HCT116 (cell line): ENCODE measurements around the gene DCTN1. TPM values are rescaled to one million over a fixed set of nuclear protein-coding genes. Genes with fewer than 3 reads are reported as not detected.

Source experiments
- ATAC-seq: fragments of 200-7000 bp; cut with Tn5 transposase; 2 replicates; pipeline ENCODE4 v1.9.1; 2020; ENCODE audit warnings: mild to moderate bottlenecking, moderate library complexity
- BruUV-seq: library from RNA; stranded (reverse); fragments of 400-500 nt; replicated peaks from 2 replicates; lab custom pipeline; 2021; lab: Mats Ljungman, UMichigan
- CTCF ChIA-PET: fragments of 300-600 bp; sonication (Branson Sonifier 250); formaldehyde crosslinking; loops from one replicate; lab custom pipeline; 2021; ENCODE audit warnings: antibody characterized with exemption; lab: Charles Lee
- POLR2A ChIA-PET: fragments of 300-600, 350-600 bp; sonication (Branson Sonifier 250); formaldehyde crosslinking; loops from one replicate; lab custom pipeline; 2021; ENCODE audit warnings: antibody characterized with exemption; lab: Charles Lee
- RAD21 ChIA-PET, 2 experiments: fragments of 300-600 bp; sonication (Branson Sonifier 250); formaldehyde crosslinking; loops; one replicate each; lab custom pipeline; 2023; ENCODE audit warnings: low total read pairs in 2 of 2; ENCODE audit not compliant: uncharacterized antibody in 2 of 2, unreplicated experiment in 2 of 2, low non-redundant PET in 1 of 2; lab: Charles Lee
- DNase-seq: peaks from one replicate; pipeline ENCODE4 v3.0.0-alpha.2; 2010; ENCODE audit warnings: low read depth, low spot score
- H2AFZ ChIP-seq: fragments of 200-600 bp; shearing (Covaris generic), sonication (generic); 2 replicates; pipeline ENCODE4 v1.6.1; 2017; ENCODE audit warnings: low read depth, mixed run types, mixed read lengths, antibody characterized with exemption, low read length; ENCODE audit not compliant: poor library complexity, severe bottlenecking
- H3K27ac ChIP-seq: 2 replicates; pipeline ENCODE4 v1.5.1; 2012; ENCODE audit warnings: low read depth, low read length
- H3K27me3 ChIP-seq: fragments of 200-600 bp; sonication (generic); 2 replicates; pipeline ENCODE4 v1.6.1; 2016; ENCODE audit warnings: mixed run types, low read length, mixed read lengths; ENCODE audit not compliant: insufficient read depth
- H3K36me3 ChIP-seq, 2 experiments: fragments of 200-500 bp in 1 of 2; fragments of 200-600 bp in 1 of 2; sonication (Bioruptor generic) in 1 of 2; sonication (generic) in 1 of 2; 2 replicates each; pipeline versions ENCODE4 v1.5.1 to v1.6.1; 2014 to 2016; ENCODE audit warnings: low read length in 2 of 2, inconsistent platforms in 1 of 2, mixed read lengths in 1 of 2, mixed run types in 1 of 2; ENCODE audit not compliant: insufficient read depth in 2 of 2, control insufficient read depth in 1 of 2
- H3K4me1 ChIP-seq, 2 experiments: fragments of 200-600 bp in 1 of 2; sonication (generic) in 1 of 2; 2 replicates each; pipeline versions ENCODE4 v1.5.1 to v1.6.1; 2012 to 2017; ENCODE audit warnings: low read length in 2 of 2, inconsistent platforms in 1 of 2, mild to moderate bottlenecking in 1 of 2, mixed read lengths in 1 of 2, mixed run types in 1 of 2, moderate library complexity in 1 of 2; ENCODE audit not compliant: insufficient read depth in 2 of 2, control insufficient read depth in 1 of 2
- H3K4me2 ChIP-seq: fragments of 200-600 bp; sonication (generic); 2 replicates; pipeline ENCODE4 v1.6.1; 2017; ENCODE audit warnings: mixed run types, low read length, mixed read lengths
- H3K4me3 ChIP-seq, 2 experiments: fragments of 200-600 bp in 1 of 2; sonication (generic) in 1 of 2; replicated peaks in 1 of 2; 2 replicates each; pipeline ENCODE4 v1.5.1; 2011 to 2016; ENCODE audit warnings: low read length in 2 of 2, control low read depth in 1 of 2, low read depth in 1 of 2, mild to moderate bottlenecking in 1 of 2, mixed read lengths in 1 of 2, mixed run types in 1 of 2
- H3K79me2 ChIP-seq: fragments of 200-600 bp; sonication (generic); 2 replicates; pipeline ENCODE4 v1.6.1; 2017; ENCODE audit warnings: mild to moderate bottlenecking, mixed run types, low read length, moderate library complexity, mixed read lengths; ENCODE audit not compliant: insufficient read depth
- H3K9ac ChIP-seq: fragments of 200-600 bp; sonication (generic); 2 replicates; pipeline ENCODE4 v1.6.1; 2016; ENCODE audit warnings: low read length, mixed read lengths
- H3K9me2 ChIP-seq: fragments of 200-600 bp; sonication (generic), shearing (Covaris generic); 2 replicates; pipeline ENCODE4 v1.6.1; 2017; ENCODE audit warnings: mixed run types, mild to moderate bottlenecking, moderate library complexity; ENCODE audit not compliant: insufficient read depth
- H3K9me3 ChIP-seq, 2 experiments: fragments of 200-500 bp in 1 of 2; fragments of 200-600 bp in 1 of 2; sonication (Bioruptor generic) in 1 of 2; sonication (generic) in 1 of 2; 2 replicates each; pipeline ENCODE4 v1.6.1; 2014 to 2017; ENCODE audit warnings: low read length in 2 of 2, mixed read lengths in 2 of 2, inconsistent platforms in 1 of 2, low read depth in 1 of 2, mild to moderate bottlenecking in 1 of 2, mixed run types in 1 of 2, moderate library complexity in 1 of 2; ENCODE audit not compliant: control insufficient read depth in 1 of 2, insufficient read depth in 1 of 2
- H4K20me1 ChIP-seq: fragments of 200-600 bp; sonication (generic), shearing (Covaris generic); 2 replicates; pipeline ENCODE4 v1.6.1; 2017; ENCODE audit warnings: mixed run types, mild to moderate bottlenecking, moderate library complexity; ENCODE audit not compliant: insufficient read depth
- ATF3 ChIP-seq: IDR thresholded peaks from 2 replicates; pipeline ENCODE4 v1.6.1; 2012
- CBX3 ChIP-seq: IDR thresholded peaks from 2 replicates; pipeline ENCODE4 v1.6.1; 2012; ENCODE audit warnings: low read depth
- CEBPB ChIP-seq: IDR thresholded peaks from 2 replicates; pipeline ENCODE4 v1.6.1; 2012; ENCODE audit warnings: low read depth
- CTCF ChIP-seq, 3 experiments: fragments of 200-600 bp in 1 of 3; sonication (generic) in 1 of 3; IDR thresholded peaks in 2 of 3; conservative IDR thresholded peaks in 1 of 3; 2 replicates each; pipeline ENCODE4 v1.5.1; 2012 to 2017; ENCODE audit warnings: low read depth in 2 of 3, low read length in 2 of 3, antibody characterized with exemption in 1 of 3, borderline replicate concordance in 1 of 3, control low read depth in 1 of 3, mild to moderate bottlenecking in 1 of 3, mixed read lengths in 1 of 3, mixed run types in 1 of 3, moderate library complexity in 1 of 3; ENCODE audit not compliant: insufficient read depth in 1 of 3
- EGR1 ChIP-seq: IDR thresholded peaks from 2 replicates; pipeline ENCODE4 v1.6.1; 2012; ENCODE audit warnings: low read depth
- ELF1 ChIP-seq: IDR thresholded peaks from 2 replicates; pipeline ENCODE4 v1.6.1; 2012; ENCODE audit warnings: low read depth, borderline replicate concordance
- EZH2 ChIP-seq: fragments of 200-600 bp; sonication (generic); IDR thresholded peaks from 2 replicates; pipeline ENCODE4 v1.6.1; 2017; ENCODE audit warnings: antibody characterized with exemption, mixed run types
- JUND ChIP-seq: IDR thresholded peaks from 2 replicates; pipeline ENCODE4 v1.6.1; 2012
- MAX ChIP-seq: IDR thresholded peaks from 2 replicates; pipeline ENCODE4 v1.6.1; 2012
- POLR2A ChIP-seq: IDR thresholded peaks from 2 replicates; pipeline ENCODE4 v1.7.0; 2011; ENCODE audit warnings: borderline replicate concordance; ENCODE audit not compliant: insufficient read depth, insufficient read length; ENCODE audit errors: extremely low read depth
- POLR2AphosphoS5 ChIP-seq: IDR thresholded peaks from 2 replicates; pipeline ENCODE4 v1.6.1; 2011; ENCODE audit warnings: mild to moderate bottlenecking, low read depth, low read length, moderate library complexity
- RAD21 ChIP-seq: IDR thresholded peaks from 2 replicates; pipeline ENCODE4 v1.6.1; 2012; ENCODE audit warnings: low read depth, mild to moderate bottlenecking
- SIN3A ChIP-seq: IDR thresholded peaks from 2 replicates; pipeline ENCODE4 v1.6.1; 2012; ENCODE audit warnings: low read depth
- SP1 ChIP-seq: IDR thresholded peaks from 2 replicates; pipeline ENCODE4 v1.6.1; 2012; ENCODE audit warnings: low read depth
- TCF7L2 ChIP-seq: IDR thresholded peaks from 2 replicates; pipeline ENCODE4 v1.7.0; 2011; ENCODE audit warnings: borderline replicate concordance, inconsistent platforms; ENCODE audit not compliant: insufficient read depth, insufficient read length; ENCODE audit errors: extremely low read depth
- YY1 ChIP-seq: IDR thresholded peaks from 2 replicates; pipeline ENCODE4 v1.6.1; 2011; ENCODE audit warnings: low read length, low read depth, moderate library complexity, mild to moderate bottlenecking; ENCODE audit not compliant: insufficient replicate concordance; ENCODE audit errors: extremely low read depth
- ZBTB33 ChIP-seq: IDR thresholded peaks from 2 replicates; pipeline ENCODE4 v1.6.1; 2011; ENCODE audit warnings: mild to moderate bottlenecking, low read length, moderate library complexity; ENCODE audit not compliant: insufficient replicate concordance; ENCODE audit errors: extremely low read depth
- ZFX ChIP-seq: fragments of 450-650 bp; IDR thresholded peaks from 2 replicates; pipeline ENCODE4 v1.6.1; 2017
- ZNF274 ChIP-seq: fragments of 200-500 bp; sonication (Bioruptor generic); IDR thresholded peaks from 2 replicates; pipeline ENCODE4 v1.6.1; 2014; ENCODE audit warnings: mild to moderate bottlenecking, low read depth, low read length, inconsistent platforms
- intact Hi-C: fragments of 100-400 bp; cut with micrococcal nuclease; formaldehyde crosslinking; loops from 2 replicates; pipeline ENCODE4 v1.10.0; 2022
- total RNA-seq: library from RNA; stranded (reverse); gene quantifications from one replicate; pipeline ENCODE4 v1.2.1, GENCODE V29; 2021; ENCODE audit not compliant: unreplicated experiment

DCTN1 gene
- total RNA-seq, 1 experiment from 2014 or later: 129 TPM

GRCh38 chr2:74349889-74350288 lies 30.2 kb downstream of the DCTN1 start (continued):
- TF ChIP-seq CTCF (IDR thresholded peaks at IDR 0.05 in 2 of 3, conservative IDR thresholded peaks at IDR 0.05 in 1 of 3; ENCODE audit: borderline replicate concordance in 1 of 3, insufficient read depth in 1 of 3, low read depth in 2 of 3, low read length in 2 of 3) (no peak), POLR2AphosphoS5 (no peak), YY1 (no peak), ATF3 (no peak), POLR2A (no peak), CBX3 (no peak)
- TF ChIP-seq, all 23 proteins: peak for 0

GRCh38 chr2:74347742-74348141 lies 32.4 kb downstream of the DCTN1 start:
- DNase-seq: no peak
- no peak overlapping the region for H2AFZ ChIP-seq
- no peak overlapping the region for H3K4me3 ChIP-seq
- H3K27me3 ChIP-seq: no peaks in the 10 kb centered on the region
- CTCF ChIA-PET: interaction anchor here (1.1 kb wide), 1 partner anchor 12 kb away, joined by 3 read pairs; no protein-coding TSS in a partner anchor
- no TSS peak for BruUV-seq
- H3K9ac ChIP-seq: no peak overlapping the region
- intact Hi-C loops: no loop called here
- H4K20me1 ChIP-seq: no peaks in the 10 kb centered on the region
- H3K27ac ChIP-seq: no peak overlapping the region
- H3K4me2 ChIP-seq: no peak overlapping the region
- no peaks in the 10 kb centered on the region for H3K79me2 ChIP-seq
- TF ChIP-seq CTCF (IDR thresholded peaks at IDR 0.05 in 2 of 3, conservative IDR thresholded peaks at IDR 0.05 in 1 of 3; ENCODE audit: borderline replicate concordance in 1 of 3, insufficient read depth in 1 of 3, low read depth in 2 of 3, low read length in 2 of 3): no peak
- no peak for TF ChIP-seq TCF7L2
- no peak for TF ChIP-seq JUND
- no peak for TF ChIP-seq ATF3
- no peak for TF ChIP-seq YY1
- no peak for TF ChIP-seq CEBPB
- no peak for TF ChIP-seq SP1
- no peak for TF ChIP-seq ZNF274
- no peak for TF ChIP-seq ELF1
- no peak for TF ChIP-seq SIN3A
- no peak for TF ChIP-seq EZH2
- no peak for TF ChIP-seq POLR2A
- TF ChIP-seq MAX: no peak
- TF ChIP-seq ZFX: no peak
- TF ChIP-seq POLR2AphosphoS5: no peak
- TF ChIP-seq EGR1: no peak
- no peak for TF ChIP-seq RAD21
- no peak for TF ChIP-seq ZBTB33
- TF ChIP-seq, all 23 proteins: peak for 0
- no peaks in the 10 kb centered on the region for H3K4me1 ChIP-seq
- ChIA-PET POLR2A (no interaction called here), RAD21 (no interaction called here)
- H3K36me3 ChIP-seq: no peaks in the 10 kb centered on the region
- no peaks in the 10 kb centered on the region for H3K9me2 ChIP-seq
- no peak for ATAC-seq
- H3K9me3 ChIP-seq: no peaks in the 10 kb centered on the region
